K562 (cell line): Measurements from ENCODE around the gene ATP6V1G2. TPM values are rescaled to one million over a fixed set of nuclear protein-coding genes. Genes with fewer than 3 reads are reported as not detected.

Experiments used
- CBFA2T3 ChIP-seq: fragments of 450-650 bp; IDR thresholded peaks from 2 replicates; pipeline ENCODE4 v1.6.1; 2017
- CXXC5 ChIP-seq: fragments of 250-450 bp; sonication (Bioruptor Pico); IDR thresholded peaks from 2 replicates; pipeline ENCODE4 v1.8.0; 2022; ENCODE audit warnings: inconsistent platforms, mild to moderate bottlenecking, moderate library complexity
- HDAC1 ChIP-seq, 2 experiments: fragments of 450-650 bp; IDR thresholded peaks; 2 replicates each; pipeline ENCODE4 v1.6.1; 2016 to 2017; ENCODE audit warnings: inconsistent platforms in 1 of 2, mild to moderate bottlenecking in 1 of 2, moderate library complexity in 1 of 2
- NR1H2 ChIP-seq: sonication (generic); formaldehyde crosslinking; IDR thresholded peaks from 2 replicates; pipeline ENCODE4 v1.4.0; 2020; ENCODE audit warnings: mild to moderate bottlenecking, missing genetic modification reagents
- ZNF75A ChIP-seq: fragments of 450-650 bp; formaldehyde crosslinking; IDR thresholded peaks from 2 replicates; pipeline ENCODE4 v1.4.0; 2020; ENCODE audit warnings: mild to moderate bottlenecking
- ZNF77 ChIP-seq: fragments of 250-450 bp; sonication (Bioruptor Pico); IDR thresholded peaks from 2 replicates; pipeline ENCODE4 v1.5.0; 2020
- polyA plus RNA-seq, 8 experiments: library from polyadenylated mRNA; depleted of rRNA in 4 of 8; stranded (reverse) in 5 of 8; unstranded in 3 of 8; fragments of >200 nt; fragmentation: Nextera tagmentation in 2 of 8; fragmentation: Illumina TruSeq in 1 of 8; extraction: Ambion mirVana in 2 of 8; extraction: Trizol in 1 of 8; gene quantifications; 2 replicates each; pipeline versions ENCODE4 v1.2.1 to v1.2.3, GENCODE V29; 2011 to 2014; ENCODE audit warnings: inconsistent platforms in 1 of 8, missing spikeins in 1 of 8
- total RNA-seq, 7 experiments: library from RNA; depleted of rRNA in 6 of 7; stranded (reverse); fragments of >200 nt in 6 of 7; fragmentation: Illumina TruSeq in 2 of 7; extraction: Trizol in 2 of 7; gene quantifications; 2 replicates each; pipeline versions ENCODE4 v1.2.1 to v1.2.3, GENCODE V29; 2011 to 2021; ENCODE audit warnings: low replicate concordance in 1 of 7
- TF ChIP-seq, protein P1 (sequence below): fragments of 250-450 bp; sonication (Bioruptor Pico); IDR thresholded peaks from 2 replicates; pipeline ENCODE4 v1.4.0; 2020
- TF ChIP-seq, protein P2 (sequence below): fragments of 450-650 bp; IDR thresholded peaks from 2 replicates; pipeline ENCODE4 v1.6.1; 2018; ENCODE audit not compliant: partially characterized antibody
- TF ChIP-seq, protein P3 (sequence below): sonication (generic); formaldehyde crosslinking; IDR thresholded peaks from 2 replicates; pipeline ENCODE4 v1.8.0; 2022; ENCODE audit warnings: mild to moderate bottlenecking, low read depth, missing genetic modification reagents
- TF ChIP-seq, protein P4 (sequence below): sonication (generic); formaldehyde crosslinking; IDR thresholded peaks from 2 replicates; pipeline ENCODE4 v1.8.1; 2023; ENCODE audit warnings: mild to moderate bottlenecking, missing genetic modification reagents
- TF ChIP-seq, protein P5 (sequence below): fragments of 450-650 bp; IDR thresholded peaks from 2 replicates; pipeline ENCODE4 v1.6.1; 2016; ENCODE audit warnings: borderline replicate concordance

ATP6V1G2 gene
- total and polyA plus RNA-seq, 9 of the 15 experiments (the other 6 are each of a cell fraction or from before 2014, with no cell fraction given): 0.14 to 1.5 (median 0.33) TPM

DNA sequence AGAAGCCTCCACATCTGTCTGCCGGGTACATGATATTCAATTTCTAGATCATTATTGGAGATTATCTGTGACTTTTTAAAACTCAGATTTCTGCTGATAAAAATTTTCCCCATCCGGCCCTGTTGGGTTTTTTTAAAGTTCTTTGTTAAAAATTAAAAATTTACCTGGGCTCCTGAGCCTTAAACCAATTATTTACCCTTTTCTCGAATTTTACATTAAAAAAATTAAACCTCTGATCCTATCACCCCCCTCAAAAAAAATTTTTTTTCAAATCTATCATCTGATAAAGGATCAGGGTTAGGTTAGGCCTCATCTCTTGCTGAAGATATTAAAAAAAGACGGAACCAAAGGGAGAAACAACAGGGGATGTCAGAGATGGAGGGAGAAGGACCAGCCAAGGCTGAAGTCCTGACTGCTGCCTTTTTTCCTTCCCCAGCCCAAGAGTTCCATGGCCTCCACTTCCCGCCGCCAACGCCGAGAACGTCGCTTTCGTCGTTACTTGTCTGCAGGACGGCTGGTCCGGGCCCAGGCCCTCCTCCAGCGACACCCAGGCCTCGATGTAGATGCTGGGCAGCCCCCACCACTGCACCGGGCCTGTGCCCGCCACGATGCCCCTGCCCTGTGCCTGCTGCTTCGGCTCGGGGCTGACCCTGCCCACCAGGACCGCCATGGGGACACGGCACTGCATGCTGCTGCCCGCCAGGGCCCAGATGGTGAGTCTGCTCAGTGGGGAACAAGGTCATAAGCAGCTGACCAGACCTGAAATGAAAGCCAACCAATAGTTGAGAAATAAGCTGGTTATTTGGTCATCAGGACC is 1.5 kb upstream of the ATP6V1G2 start (continued):
- TF ChIP-seq, protein P1, sequence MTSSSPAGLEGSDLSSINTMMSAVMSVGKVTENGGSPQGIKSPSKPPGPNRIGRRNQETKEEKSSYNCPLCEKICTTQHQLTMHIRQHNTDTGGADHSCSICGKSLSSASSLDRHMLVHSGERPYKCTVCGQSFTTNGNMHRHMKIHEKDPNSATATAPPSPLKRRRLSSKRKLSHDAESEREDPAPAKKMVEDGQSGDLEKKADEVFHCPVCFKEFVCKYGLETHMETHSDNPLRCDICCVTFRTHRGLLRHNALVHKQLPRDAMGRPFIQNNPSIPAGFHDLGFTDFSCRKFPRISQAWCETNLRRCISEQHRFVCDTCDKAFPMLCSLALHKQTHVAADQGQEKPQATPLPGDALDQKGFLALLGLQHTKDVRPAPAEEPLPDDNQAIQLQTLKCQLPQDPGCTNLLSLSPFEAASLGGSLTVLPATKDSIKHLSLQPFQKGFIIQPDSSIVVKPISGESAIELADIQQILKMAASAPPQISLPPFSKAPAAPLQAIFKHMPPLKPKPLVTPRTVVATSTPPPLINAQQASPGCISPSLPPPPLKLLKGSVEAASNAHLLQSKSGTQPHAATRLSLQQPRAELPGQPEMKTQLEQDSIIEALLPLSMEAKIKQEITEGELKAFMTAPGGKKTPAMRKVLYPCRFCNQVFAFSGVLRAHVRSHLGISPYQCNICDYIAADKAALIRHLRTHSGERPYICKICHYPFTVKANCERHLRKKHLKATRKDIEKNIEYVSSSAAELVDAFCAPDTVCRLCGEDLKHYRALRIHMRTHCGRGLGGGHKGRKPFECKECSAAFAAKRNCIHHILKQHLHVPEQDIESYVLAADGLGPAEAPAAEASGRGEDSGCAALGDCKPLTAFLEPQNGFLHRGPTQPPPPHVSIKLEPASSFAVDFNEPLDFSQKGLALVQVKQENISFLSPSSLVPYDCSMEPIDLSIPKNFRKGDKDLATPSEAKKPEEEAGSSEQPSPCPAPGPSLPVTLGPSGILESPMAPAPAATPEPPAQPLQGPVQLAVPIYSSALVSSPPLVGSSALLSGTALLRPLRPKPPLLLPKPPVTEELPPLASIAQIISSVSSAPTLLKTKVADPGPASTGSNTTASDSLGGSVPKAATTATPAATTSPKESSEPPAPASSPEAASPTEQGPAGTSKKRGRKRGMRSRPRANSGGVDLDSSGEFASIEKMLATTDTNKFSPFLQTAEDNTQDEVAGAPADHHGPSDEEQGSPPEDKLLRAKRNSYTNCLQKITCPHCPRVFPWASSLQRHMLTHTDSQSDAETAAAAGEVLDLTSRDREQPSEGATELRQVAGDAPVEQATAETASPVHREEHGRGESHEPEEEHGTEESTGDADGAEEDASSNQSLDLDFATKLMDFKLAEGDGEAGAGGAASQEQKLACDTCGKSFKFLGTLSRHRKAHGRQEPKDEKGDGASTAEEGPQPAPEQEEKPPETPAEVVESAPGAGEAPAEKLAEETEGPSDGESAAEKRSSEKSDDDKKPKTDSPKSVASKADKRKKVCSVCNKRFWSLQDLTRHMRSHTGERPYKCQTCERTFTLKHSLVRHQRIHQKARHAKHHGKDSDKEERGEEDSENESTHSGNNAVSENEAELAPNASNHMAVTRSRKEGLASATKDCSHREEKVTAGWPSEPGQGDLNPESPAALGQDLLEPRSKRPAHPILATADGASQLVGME (CRISPR knock-in tag): 0 out of 2 replicates have a peak, but pooled peaks have one; percentile 65
- TF ChIP-seq, protein P2, sequence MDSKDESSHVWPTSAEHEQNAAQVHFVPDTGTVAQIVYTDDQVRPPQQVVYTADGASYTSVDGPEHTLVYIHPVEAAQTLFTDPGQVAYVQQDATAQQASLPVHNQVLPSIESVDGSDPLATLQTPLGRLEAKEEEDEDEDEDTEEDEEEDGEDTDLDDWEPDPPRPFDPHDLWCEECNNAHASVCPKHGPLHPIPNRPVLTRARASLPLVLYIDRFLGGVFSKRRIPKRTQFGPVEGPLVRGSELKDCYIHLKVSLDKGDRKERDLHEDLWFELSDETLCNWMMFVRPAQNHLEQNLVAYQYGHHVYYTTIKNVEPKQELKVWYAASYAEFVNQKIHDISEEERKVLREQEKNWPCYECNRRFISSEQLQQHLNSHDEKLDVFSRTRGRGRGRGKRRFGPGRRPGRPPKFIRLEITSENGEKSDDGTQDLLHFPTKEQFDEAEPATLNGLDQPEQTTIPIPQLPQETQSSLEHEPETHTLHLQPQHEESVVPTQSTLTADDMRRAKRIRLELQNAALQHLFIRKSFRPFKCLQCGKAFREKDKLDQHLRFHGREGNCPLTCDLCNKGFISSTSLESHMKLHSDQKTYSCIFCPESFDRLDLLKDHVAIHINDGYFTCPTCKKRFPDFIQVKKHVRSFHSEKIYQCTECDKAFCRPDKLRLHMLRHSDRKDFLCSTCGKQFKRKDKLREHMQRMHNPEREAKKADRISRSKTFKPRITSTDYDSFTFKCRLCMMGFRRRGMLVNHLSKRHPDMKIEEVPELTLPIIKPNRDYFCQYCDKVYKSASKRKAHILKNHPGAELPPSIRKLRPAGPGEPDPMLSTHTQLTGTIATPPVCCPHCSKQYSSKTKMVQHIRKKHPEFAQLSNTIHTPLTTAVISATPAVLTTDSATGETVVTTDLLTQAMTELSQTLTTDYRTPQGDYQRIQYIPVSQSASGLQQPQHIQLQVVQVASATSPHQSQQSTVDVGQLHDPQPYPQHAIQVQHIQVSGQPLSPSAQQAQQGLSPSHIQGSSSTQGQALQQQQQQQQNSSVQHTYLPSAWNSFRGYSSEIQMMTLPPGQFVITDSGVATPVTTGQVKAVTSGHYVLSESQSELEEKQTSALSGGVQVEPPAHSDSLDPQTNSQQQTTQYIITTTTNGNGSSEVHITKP: no peak
- TF ChIP-seq, protein P3, sequence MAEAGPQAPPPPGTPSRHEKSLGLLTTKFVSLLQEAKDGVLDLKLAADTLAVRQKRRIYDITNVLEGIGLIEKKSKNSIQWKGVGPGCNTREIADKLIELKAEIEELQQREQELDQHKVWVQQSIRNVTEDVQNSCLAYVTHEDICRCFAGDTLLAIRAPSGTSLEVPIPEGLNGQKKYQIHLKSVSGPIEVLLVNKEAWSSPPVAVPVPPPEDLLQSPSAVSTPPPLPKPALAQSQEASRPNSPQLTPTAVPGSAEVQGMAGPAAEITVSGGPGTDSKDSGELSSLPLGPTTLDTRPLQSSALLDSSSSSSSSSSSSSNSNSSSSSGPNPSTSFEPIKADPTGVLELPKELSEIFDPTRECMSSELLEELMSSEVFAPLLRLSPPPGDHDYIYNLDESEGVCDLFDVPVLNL (CRISPR knock-in tag): peak; percentile 20; the same call in 1 of the 2 replicates
- 0 out of 2 replicates have a peak, but pooled peaks have one; percentile 44 for TF ChIP-seq NR1H2 (CRISPR knock-in tag)
- TF ChIP-seq ZNF77 (CRISPR knock-in tag): no peak
- peak in 1 of 2 experiments; percentile 51; a peak in 2 of 4 replicates for TF ChIP-seq HDAC1 (IDR thresholded peaks at IDR 0.05)
- no peak for TF ChIP-seq CBFA2T3
- no peak for TF ChIP-seq ZNF75A
- peak; percentile 44 for TF ChIP-seq CXXC5 (CRISPR knock-in tag)
- TF ChIP-seq, protein P4, sequence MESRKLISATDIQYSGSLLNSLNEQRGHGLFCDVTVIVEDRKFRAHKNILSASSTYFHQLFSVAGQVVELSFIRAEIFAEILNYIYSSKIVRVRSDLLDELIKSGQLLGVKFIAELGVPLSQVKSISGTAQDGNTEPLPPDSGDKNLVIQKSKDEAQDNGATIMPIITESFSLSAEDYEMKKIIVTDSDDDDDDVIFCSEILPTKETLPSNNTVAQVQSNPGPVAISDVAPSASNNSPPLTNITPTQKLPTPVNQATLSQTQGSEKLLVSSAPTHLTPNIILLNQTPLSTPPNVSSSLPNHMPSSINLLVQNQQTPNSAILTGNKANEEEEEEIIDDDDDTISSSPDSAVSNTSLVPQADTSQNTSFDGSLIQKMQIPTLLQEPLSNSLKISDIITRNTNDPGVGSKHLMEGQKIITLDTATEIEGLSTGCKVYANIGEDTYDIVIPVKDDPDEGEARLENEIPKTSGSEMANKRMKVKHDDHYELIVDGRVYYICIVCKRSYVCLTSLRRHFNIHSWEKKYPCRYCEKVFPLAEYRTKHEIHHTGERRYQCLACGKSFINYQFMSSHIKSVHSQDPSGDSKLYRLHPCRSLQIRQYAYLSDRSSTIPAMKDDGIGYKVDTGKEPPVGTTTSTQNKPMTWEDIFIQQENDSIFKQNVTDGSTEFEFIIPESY: 0 out of 2 replicates have a peak, but pooled peaks have one; percentile 34
- TF ChIP-seq, protein P5, sequence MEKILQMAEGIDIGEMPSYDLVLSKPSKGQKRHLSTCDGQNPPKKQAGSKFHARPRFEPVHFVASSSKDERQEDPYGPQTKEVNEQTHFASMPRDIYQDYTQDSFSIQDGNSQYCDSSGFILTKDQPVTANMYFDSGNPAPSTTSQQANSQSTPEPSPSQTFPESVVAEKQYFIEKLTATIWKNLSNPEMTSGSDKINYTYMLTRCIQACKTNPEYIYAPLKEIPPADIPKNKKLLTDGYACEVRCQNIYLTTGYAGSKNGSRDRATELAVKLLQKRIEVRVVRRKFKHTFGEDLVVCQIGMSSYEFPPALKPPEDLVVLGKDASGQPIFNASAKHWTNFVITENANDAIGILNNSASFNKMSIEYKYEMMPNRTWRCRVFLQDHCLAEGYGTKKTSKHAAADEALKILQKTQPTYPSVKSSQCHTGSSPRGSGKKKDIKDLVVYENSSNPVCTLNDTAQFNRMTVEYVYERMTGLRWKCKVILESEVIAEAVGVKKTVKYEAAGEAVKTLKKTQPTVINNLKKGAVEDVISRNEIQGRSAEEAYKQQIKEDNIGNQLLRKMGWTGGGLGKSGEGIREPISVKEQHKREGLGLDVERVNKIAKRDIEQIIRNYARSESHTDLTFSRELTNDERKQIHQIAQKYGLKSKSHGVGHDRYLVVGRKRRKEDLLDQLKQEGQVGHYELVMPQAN: peak; percentile 52; the same call in 1 of the 2 replicates
